ENCODE data around the gene MAGI1. TPM values are rescaled to one million over a fixed set of nuclear protein-coding genes. Genes with fewer than 3 reads are reported as not detected.

Gene MAGI1
- total RNA-seq, 1 donor from 2014 or later: 49.8 TPM

DNA sequence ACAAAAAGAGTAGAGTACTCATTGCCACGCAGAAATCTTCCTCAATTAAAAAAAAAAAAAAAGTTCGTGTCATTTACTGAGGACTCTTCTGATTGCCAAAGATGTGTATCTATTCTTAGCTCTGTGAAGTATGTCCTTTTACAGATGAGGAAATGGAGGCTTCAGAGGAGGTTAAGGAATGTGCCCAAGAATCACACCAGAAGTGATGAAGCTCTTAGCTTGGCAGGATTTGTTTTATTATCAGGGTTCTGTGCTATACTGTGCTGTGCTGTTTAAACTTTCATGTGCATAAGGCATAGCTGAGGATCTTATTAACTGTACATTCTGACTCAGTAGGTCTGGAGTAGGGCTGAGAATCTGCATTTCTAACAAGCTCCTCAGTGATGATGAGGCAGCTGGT, 685.8 kb downstream of the MAGI1 start:
- H3K9me3 Mint-ChIP-seq: no peaks in the 10 kb centered on the region
- no peaks in the 10 kb centered on the region for H3K27me3 Mint-ChIP-seq (ENCODE audit: low read depth)
- H3K4me1 Mint-ChIP-seq: peaks cover 25% of the 10 kb centered on the region
- no peak overlapping the region for H3K4me3 Mint-ChIP-seq
- DNase-seq (ENCODE audit: low read depth, low spot score): no peak
- TF ChIP-seq, protein P1, sequence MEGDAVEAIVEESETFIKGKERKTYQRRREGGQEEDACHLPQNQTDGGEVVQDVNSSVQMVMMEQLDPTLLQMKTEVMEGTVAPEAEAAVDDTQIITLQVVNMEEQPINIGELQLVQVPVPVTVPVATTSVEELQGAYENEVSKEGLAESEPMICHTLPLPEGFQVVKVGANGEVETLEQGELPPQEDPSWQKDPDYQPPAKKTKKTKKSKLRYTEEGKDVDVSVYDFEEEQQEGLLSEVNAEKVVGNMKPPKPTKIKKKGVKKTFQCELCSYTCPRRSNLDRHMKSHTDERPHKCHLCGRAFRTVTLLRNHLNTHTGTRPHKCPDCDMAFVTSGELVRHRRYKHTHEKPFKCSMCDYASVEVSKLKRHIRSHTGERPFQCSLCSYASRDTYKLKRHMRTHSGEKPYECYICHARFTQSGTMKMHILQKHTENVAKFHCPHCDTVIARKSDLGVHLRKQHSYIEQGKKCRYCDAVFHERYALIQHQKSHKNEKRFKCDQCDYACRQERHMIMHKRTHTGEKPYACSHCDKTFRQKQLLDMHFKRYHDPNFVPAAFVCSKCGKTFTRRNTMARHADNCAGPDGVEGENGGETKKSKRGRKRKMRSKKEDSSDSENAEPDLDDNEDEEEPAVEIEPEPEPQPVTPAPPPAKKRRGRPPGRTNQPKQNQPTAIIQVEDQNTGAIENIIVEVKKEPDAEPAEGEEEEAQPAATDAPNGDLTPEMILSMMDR (conservative IDR thresholded peaks at IDR 0.05): no peak
- no peak overlapping the region for H3K27ac Mint-ChIP-seq (ENCODE audit: unreplicated experiment)
- H3K36me3 Mint-ChIP-seq (ENCODE audit: low read depth): peaks cover 18% of the 10 kb centered on the region

DNA sequence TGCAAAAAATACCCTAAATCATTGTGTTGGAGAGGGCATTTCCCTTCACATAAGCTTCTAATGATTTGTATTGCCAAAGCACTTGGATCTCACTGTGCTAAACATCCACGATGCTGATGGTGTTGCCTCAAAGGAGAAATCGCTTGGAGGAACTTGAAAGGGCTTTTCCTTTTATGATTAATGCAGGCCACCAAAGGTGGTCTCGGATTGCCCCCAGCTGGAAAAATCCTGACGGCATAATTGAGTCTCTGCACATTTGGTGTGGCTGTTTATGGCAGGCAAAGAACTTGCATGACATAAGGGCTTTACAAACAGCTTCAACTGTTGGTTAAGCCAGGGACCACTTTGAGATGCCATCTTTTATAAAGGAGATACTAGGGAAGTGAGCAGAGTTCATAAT, 687.0 kb downstream of the MAGI1 start:
- no peaks in the 10 kb centered on the region for H3K27me3 Mint-ChIP-seq (ENCODE audit: low read depth)
- no peak overlapping the region for H3K27ac Mint-ChIP-seq (ENCODE audit: unreplicated experiment)
- peaks cover 25% of the 10 kb centered on the region for H3K4me1 Mint-ChIP-seq
- H3K4me3 Mint-ChIP-seq: no peak overlapping the region
- H3K36me3 Mint-ChIP-seq (ENCODE audit: low read depth): peaks cover 12% of the 10 kb centered on the region
- H3K9me3 Mint-ChIP-seq: no peaks in the 10 kb centered on the region
- DNase-seq (ENCODE audit: low read depth, low spot score): no peak
- TF ChIP-seq, protein P1 (conservative IDR thresholded peaks at IDR 0.05): no peak

DNA sequence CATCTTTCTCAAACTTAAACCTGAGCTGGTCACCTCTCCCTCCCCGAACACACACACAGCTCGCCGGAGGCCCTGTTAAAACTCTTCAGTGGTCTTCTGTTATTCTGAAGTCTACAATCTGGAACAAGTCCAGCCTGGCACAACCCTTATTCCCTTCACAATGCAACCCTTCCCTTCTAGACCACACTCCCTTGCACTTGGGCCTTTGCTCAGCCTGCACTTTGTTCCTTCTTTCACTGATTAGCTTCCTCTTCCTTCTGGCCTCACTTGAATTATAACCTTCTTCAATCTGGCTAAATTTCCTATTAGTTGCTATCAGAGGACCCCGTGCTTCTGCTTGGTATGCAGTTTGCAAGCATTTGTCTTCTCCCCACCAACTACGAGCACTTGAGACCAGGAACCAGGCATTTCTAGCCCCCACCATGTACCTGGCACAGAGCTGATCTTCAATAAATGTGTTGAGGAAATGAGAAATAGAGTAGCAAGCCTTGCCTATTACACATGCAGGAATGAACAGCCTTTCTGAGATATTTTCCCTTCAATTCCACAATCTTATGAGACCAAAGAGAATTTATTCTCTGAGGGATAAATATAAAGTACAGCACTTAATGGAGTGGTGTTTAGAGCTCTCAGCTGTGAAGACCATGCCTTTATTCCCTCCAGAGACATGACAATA, 687.8 kb downstream of the MAGI1 start:
- no peaks in the 10 kb centered on the region for H3K27me3 Mint-ChIP-seq (ENCODE audit: low read depth)
- H3K36me3 Mint-ChIP-seq (ENCODE audit: low read depth): peaks cover 10% of the 10 kb centered on the region
- H3K4me3 Mint-ChIP-seq: no peak overlapping the region
- TF ChIP-seq, protein P1 (conservative IDR thresholded peaks at IDR 0.05): no peak
- H3K27ac Mint-ChIP-seq (ENCODE audit: unreplicated experiment): no peak overlapping the region
- peaks cover 25% of the 10 kb centered on the region for H3K4me1 Mint-ChIP-seq
- no peak for DNase-seq (ENCODE audit: low read depth, low spot score)
- H3K9me3 Mint-ChIP-seq: no peaks in the 10 kb centered on the region

DNA sequence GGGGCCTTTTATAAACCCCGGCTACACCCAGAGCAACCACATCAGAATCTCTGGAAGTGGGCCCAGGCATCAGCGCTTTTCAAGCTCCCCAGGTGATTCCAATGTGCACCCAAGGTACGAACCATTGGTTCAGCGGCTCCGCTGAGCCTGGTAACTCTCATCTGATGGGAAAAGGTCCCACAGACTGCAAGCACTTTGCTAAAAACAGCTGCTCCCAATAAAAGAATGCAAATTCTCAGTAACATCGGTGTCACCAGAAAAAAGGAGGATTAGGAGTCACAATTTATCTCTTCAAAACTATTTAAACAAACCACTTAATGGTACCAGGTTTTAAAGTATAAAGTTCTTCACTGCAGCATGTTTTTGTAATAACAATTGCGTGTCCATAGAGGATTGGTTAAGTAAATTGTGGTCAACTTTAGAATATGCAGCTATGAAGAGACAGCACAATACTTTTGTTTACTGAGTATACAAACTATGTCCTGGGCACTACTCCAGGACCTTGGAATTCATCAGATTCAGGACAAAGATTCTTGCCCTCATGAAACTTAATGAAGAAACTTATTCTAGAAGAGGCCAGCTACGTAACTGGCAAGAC, 690.2 kb downstream of the MAGI1 start:
- Mint-ChIP-seq H3K9me3 (no peaks in the 10 kb centered on the region), H3K27me3 (ENCODE audit: low read depth) (no peaks in the 10 kb centered on the region), H3K4me3 (no peak overlapping the region), H3K4me1 (peaks cover 17% of the 10 kb centered on the region), H3K27ac (ENCODE audit: unreplicated experiment) (no peak overlapping the region), H3K36me3 (ENCODE audit: low read depth) (peaks cover 3% of the 10 kb centered on the region)
- TF ChIP-seq, protein P1 (conservative IDR thresholded peaks at IDR 0.05): no peak
- no peak for DNase-seq (ENCODE audit: low read depth, low spot score)

DNA sequence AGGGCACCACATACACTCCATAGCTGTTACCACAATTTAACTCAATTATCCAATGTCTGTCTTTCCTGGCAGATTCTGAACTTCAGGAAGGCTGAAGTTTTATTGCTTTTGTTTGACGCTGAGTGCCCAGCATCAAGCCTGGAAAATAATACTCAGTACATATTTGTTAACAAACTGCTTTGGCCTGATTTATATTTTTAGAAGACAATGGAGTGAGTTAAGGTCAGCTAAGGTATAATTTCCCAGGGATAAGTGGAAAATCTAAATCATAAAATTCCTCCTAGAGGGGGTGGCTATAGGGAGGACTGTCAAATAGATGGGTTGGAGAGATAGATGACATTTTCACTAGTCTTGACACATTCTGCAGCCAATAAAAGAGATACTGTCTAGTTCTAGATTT, 691.6 kb downstream of the MAGI1 start:
- H3K4me3 Mint-ChIP-seq: no peak overlapping the region
- H3K36me3 Mint-ChIP-seq (ENCODE audit: low read depth): no peaks in the 10 kb centered on the region
- no peaks in the 10 kb centered on the region for H3K9me3 Mint-ChIP-seq

More for the DNA sequence above, 691.6 kb downstream of the MAGI1 start:
- TF ChIP-seq, protein P1 (conservative IDR thresholded peaks at IDR 0.05): no peak
- peaks cover 10% of the 10 kb centered on the region for H3K4me1 Mint-ChIP-seq
- no peak overlapping the region for H3K27ac Mint-ChIP-seq (ENCODE audit: unreplicated experiment)
- DNase-seq (ENCODE audit: low read depth, low spot score): no peak
- H3K27me3 Mint-ChIP-seq (ENCODE audit: low read depth): no peaks in the 10 kb centered on the region

Data from neural crest cell (in vitro differentiated cells).